GM21786 (cell line): ENCODE data around the gene DIAPH2.

Experiments
- ATAC-seq: cut with Tn5 transposase; IDR thresholded peaks from one replicate; pipeline ENCODE4 v1.9.1; 2021; ENCODE audit not compliant: unreplicated experiment

DIAPH2 gene

DNA sequence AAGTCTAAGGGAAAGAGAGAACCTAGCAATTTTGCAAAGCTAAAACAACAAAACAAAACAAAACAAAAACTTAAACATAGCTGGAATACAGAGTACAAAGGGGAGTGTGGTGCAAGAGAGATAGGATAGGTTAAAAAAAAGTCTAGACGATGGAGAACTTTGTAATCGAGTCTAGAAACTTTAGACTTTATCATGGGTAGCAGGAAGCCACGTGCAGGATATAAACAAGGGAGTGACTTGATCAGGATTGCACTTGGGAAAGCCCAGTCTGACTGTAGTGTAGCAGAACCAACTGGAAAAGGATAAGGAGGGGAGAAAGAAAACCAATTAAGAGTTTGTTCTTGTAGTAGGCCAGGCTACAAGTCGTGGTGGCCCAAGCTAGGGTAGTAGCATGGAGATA lies 949.2 kb downstream of the DIAPH2 start:
- ATAC-seq, result no peak

DNA sequence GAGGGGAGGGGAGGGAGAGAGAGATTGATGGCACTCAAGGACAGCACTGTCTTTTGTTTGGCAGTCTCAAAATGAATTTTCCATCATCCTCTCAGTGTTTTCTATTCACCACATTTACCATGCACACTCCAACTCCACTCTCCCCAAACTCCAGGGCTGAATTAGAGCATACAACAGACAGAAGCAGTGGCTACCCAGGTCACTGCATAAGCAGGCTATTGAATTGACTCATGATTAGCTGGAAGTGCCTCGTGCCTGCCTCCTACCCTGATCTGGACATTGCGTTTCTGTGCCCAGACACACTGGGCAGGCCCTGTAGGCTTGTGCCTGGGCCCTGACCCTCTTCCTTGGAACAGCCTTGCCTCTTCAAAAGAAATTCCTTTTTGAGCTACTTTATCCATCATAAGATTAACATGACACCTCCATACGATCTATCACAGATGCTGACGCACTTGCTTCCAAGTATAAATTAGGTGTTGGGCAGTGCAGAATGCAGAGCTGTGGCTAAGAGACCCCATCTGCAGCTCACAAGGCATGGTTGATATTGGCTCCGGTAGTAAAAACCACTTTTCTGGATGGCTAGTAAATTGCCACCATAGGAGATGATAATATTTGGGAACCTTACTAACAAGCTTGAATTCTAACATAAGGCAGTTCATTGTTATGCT lies 952.0 kb downstream of the DIAPH2 start:
- no peak for ATAC-seq

DNA sequence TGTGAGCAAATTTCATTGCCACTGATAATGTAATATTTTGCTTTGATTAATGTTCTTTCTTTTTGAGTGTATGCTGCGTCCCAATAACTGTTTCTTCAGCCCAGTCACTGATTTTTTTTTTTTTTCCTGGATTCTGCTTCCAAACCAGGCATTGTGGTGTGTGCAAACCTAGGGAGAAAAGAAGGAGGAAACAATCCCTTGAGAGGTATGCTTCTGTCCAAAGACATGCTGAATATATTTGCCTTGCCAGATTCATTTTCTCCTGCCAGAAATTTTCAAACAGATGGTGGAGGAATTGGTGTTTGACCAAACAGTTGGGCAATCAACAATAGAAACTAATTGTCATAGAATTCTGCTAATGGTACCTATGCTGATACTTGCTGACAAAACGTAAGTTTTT lies 952.6 kb downstream of the DIAPH2 start:
- no peak for ATAC-seq

DNA sequence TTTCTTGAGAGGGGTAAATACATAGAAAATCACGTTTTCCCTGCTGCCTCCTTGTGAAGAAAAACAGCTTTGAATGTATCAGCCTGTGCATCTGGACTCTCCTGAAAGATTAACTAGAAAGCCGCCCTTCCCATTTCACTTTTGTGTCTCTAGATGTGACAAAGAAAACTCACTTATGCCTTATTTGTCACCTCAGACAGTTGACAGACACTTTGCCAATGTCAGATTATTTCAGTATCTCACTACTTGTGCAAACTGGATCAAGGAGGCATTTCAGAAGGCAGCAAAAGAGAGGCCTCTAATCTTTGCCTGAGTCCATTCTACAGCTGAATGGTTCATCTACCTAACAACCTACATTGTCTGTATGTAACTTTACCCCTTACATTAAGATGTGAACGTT lies 954.0 kb downstream of the DIAPH2 start:
- no peak for ATAC-seq

DNA sequence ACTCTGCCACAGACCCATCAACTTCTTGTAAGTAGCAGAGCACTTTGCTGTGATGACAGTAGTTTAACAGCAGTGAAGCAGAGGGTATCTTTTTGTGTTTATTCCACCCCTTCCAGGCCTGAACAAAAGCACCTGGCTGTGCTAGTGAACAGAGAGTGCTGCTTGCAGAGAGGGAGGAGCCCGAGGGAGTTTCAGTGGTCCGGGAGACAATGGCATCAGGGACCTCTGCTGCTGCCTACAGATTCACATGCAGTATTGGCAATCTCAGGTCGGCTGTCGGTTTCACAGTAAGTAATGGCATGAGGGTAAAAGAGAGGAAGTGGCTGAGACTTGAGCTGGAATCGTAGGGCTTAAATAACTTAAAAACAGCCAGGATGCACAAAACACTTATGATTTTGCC lies 954.9 kb downstream of the DIAPH2 start:
- no peak for ATAC-seq
